Upper lobe of left lung (tissue), 4 donors: ENCODE measurements around the gene WNT2B.

Experiments
- POLR2AphosphoS5 ChIP-seq, 2 donors: sonication (generic); formaldehyde crosslinking; IDR thresholded peaks; one replicate each; pipeline ENCODE4 v1.5.1; 2017; ENCODE audit warnings: antibody characterized with exemption in 2 of 2
- TF ChIP-seq, protein P1 (sequence below), 6 experiments: fragments of 450-650 bp in 4 of 6; fragments of 200-600 bp in 2 of 6; sonication (generic) in 2 of 6; IDR thresholded peaks; one replicate each; pipeline ENCODE4 v1.5.1; 2016 to 2019; ENCODE audit warnings: antibody characterized with exemption in 6 of 6

DNA sequence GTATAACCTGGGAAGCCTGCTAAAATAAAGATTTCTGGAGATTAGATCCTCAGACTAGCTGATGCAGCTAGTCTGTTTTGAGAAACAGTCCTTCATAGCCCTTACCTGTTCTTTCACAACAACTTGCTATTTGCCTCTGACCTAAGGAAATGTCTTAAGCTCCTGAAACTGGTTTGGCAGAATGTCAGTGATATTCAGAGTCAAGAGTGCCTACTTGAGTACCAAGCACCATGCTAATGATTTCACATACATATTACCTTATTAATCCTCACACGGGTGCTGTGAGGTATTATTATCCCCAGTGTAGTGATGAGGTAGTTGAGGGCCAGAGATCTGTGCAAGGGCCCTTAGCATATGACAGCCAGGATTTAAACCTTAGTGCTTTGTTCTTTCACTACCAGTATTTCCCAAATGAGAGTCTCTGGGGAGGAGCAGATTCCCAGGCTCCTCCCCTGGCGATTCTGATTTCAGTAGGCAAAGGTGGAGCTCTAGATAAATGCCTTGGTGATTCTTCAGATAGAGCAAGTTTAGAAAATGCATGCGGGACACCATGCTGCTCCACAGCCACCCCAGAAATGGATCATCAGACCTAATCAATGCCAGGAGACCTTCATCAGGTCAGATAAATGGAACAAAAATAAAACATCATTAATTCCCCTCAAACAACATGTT lies 47.4 kb upstream of the WNT2B start:
- TF ChIP-seq, protein P1, sequence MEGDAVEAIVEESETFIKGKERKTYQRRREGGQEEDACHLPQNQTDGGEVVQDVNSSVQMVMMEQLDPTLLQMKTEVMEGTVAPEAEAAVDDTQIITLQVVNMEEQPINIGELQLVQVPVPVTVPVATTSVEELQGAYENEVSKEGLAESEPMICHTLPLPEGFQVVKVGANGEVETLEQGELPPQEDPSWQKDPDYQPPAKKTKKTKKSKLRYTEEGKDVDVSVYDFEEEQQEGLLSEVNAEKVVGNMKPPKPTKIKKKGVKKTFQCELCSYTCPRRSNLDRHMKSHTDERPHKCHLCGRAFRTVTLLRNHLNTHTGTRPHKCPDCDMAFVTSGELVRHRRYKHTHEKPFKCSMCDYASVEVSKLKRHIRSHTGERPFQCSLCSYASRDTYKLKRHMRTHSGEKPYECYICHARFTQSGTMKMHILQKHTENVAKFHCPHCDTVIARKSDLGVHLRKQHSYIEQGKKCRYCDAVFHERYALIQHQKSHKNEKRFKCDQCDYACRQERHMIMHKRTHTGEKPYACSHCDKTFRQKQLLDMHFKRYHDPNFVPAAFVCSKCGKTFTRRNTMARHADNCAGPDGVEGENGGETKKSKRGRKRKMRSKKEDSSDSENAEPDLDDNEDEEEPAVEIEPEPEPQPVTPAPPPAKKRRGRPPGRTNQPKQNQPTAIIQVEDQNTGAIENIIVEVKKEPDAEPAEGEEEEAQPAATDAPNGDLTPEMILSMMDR (IDR thresholded peaks at IDR 0.05): no peak
- peak; percentile 21 to 73 for TF ChIP-seq POLR2AphosphoS5 (IDR thresholded peaks at IDR 0.05)
